HUDEP-2 (cell line): ENCODE data around the gene DOK6.
"Not testable (repeated sequence)": the region's sequence is repeated elsewhere in the genome, so short reads cannot be mapped to it uniquely, and the experiment has no call there.

Experiments
- DNase-seq, 76 experiments: peaks; one replicate each; lab custom pipeline; 2025; ENCODE audit not compliant: unreplicated experiment in 76 of 76; lab: John Stamatoyannopoulos, UW

The DOK6 gene

DNA sequence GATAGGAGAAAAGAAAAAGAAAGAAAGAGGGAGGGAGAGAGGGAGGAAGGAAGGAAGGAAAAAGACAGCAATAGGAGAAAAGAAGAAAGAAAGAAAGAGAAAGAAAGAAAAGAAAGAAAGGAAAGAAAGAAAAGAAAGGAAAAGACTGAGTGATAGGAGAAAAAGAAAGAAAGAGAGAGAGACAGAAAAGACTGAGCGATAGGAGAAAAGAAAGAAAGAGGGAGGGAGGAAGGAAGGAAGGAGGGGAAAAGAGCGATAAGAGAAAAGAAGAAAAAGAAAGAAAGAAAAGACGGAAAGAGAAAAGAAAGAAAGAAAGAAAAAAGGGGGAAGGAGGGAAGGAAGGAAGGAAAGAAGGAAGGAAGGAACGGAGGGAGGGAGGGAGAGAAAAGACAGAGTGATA, 216.7 kb downstream of the DOK6 start:
- DNase-seq = no peak

DNA sequence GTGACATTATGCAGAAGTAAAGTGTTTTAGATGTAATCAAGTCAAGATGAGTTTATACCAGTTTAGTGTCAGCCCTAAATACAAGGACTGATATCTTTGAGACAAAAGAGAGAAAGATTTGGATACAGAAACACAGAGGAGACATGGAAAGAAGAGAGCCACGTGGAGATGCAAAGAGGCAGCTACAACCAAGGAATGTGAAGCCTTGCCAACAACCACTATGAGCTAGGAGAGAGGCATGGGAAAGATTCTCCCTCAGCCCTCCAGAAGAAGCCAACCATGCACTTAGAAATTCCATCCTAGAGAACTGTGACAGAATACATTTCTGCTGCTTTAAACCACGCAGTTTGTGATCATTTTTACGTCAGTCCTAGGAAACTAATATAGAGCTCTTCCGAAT, 217.2 kb downstream of the DOK6 start:
- no peak for DNase-seq

GRCh38 chr18:69622184-69622583, 221.5 kb downstream of the DOK6 start:
- DNase-seq = no peak

- DNase-seq = no peak
Measured at GRCh38 chr18:69622961-69623360, 222.3 kb downstream of the DOK6 start.

- no peak for DNase-seq
Measured at GRCh38 chr18:69626171-69626570, 225.5 kb downstream of the DOK6 start.

- DNase-seq = no peak
Measured at GRCh38 chr18:69626643-69627242, 226.1 kb downstream of the DOK6 start.

DNA sequence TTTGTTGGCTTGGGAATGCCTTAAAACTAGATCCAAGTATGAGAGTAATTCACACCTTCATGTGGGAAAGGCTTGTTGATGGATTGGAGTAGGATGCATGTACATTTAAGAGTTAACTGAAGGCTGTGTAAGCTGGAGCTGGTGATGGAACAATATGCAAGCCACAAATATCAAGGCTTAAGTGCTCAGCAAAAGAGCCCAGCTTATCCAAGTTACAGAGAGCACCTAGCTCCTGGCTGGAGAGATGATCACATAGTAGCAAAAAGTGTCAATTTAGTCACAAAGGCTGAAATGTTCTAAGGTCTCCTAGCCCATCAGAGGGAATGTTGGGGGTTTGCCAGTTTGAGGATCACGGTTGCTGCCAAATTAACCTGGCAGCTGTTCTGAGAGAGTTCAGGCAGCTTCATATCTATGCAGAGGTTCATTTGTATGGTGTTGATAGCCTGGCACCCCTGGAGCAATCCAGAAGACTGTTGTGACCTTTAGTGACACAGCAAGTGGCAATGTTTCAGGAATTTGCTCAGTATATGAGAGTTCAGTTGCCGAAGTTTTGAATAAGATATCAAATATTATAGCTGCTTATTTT, 228.2 kb downstream of the DOK6 start:
- peak in 2 of 76 experiments; percentile 23 for DNase-seq

- DNase-seq = no peak
Measured at GRCh38 chr18:69631281-69631680, 230.6 kb downstream of the DOK6 start.

DNA sequence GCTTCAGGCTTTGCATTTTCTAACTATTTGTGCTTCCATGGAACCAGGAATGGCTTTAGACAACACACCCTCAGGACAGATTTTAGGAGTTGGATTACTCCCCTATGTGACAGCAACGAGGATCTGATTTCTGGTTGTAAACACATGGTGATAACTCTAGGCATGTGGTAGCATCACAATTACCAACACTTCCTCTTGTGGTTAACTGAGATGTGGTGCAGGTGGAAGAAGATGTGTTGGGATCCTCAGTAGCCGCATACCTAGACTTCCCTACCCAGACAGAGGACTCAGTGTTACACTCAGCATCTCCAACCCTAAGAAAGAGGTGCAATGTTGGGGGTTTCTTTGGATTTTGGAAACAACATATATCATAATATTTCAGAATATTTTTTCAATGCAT, 234.8 kb downstream of the DOK6 start:
- no peak for DNase-seq

- peak in 6 of 76 experiments; percentile 2 to 21 (median 19) for DNase-seq
Measured at GRCh38 chr18:69636529-69637301, 236.0 kb downstream of the DOK6 start.

- no peak for DNase-seq
Measured at GRCh38 chr18:69638056-69638455, 237.4 kb downstream of the DOK6 start.

DNA sequence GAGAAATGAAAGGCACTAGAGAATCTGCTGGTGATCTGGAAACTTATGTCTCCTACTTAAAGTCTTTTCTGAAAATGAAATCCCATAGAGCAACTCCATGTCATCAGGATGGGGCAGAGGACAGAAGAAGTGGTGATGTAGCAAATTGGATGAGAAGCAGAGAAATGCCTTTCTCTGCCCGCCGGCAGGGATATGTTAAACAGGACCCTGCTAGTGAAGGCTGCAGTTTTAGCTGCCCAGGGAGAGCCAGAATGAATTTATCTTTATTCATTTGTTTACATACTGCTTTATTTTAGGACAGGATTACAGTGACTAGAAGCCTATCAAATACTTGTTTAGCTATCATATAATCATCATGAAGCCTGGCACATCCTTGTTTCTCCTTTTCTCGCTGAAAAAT, 247.0 kb downstream of the DOK6 start:
- no peak for DNase-seq

DNA sequence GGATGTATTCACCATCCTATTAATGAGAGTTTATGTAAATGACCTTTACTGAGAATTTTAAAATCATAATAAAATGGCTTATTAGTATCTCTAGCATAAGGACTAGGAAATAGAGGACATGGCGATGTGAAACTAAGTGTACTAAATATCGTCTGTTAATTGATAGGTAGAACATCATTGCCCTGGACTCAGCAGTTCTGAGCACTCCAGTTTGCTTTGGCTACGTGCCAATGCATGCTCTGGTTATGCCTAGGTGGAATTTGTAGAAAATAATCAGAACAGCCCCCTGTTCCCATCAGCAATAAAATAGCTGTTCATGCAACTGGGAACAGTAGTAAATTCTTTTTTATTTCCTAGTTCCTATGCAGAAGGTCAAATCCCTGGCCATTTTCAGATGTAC, 247.8 kb downstream of the DOK6 start:
- no peak for DNase-seq

DNA sequence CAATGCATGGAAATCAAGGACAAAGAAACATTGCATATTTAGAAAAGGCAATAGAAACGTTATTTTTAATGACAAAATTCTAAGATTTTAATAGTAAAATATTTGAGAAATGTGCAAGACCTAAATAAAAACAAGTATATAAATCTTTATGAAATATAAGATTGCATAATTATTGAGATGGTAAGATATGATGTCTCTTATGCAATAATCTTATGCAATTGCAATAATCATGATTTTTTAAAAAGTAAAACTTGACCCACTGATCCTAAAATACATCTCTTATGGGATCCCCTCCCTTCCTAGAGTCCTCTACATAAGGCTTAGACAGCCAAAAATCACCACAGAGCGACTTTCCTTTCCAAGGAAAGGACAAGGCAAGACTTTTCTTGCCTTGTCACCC, 249.0 kb downstream of the DOK6 start:
- no peak for DNase-seq

- DNase-seq = no peak
Measured at GRCh38 chr18:69651243-69651642, 250.6 kb downstream of the DOK6 start.

DNA sequence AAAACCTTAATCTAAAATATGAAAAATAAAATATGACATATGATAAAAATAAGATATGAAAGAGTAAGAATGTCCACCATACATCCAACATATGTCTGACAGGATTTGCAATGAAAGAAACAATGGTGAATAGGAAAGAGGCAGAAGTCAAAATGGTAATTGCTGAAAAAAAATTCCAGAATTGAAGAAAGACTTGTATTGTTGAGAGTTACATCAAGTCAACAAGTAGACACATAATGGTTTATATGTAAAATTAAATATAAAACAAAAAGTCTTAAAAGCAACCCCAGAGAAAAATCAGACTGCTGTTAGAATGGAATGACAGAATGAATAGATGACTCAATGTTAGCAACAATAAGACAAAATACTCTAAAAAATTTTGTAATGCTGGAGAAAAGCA, 255.1 kb downstream of the DOK6 start:
- DNase-seq = no peak

DNA sequence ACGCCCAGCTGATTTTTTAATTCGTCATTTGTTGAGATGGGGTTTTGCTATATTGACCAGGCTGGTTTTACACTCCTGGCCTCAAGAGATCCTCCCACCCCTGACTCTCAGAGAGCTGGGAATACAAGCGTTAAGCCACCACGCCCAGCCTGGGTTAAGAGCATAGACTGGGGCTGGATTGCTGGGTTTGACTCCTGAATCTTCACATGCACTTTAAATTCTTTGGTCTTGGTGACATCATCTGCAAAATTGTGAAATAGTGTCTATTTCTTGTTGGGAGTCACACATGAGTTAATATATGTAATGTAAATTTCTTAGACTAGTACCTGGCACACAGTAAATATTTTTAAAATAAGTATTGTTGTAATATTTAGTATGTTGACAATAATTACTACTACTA, 257.4 kb downstream of the DOK6 start:
- DNase-seq = no peak

DNA sequence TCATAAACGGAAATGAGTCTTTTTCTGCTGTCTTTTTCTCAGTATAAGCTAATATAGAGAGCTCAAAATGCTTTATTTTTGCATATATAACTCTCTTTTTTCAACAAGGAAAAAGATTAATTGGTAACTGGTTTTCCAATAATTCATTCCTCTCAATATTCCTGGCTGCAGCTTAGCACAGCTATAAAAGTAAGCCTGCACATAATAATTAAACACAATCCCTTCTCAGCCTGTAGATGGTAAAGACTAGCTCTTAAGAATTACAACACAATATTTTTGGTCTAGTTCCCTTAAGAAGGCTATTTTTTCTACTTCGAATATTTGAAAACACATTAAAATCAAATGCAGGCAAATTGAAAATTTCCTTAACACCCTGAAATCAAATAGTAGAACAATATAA, 258.0 kb downstream of the DOK6 start:
- DNase-seq = no peak

- no peak for DNase-seq
Measured at GRCh38 chr18:69659142-69659651, 258.5 kb downstream of the DOK6 start.

- DNase-seq = not testable (repeated sequence)
Measured at GRCh38 chr18:69662090-69662489, 261.4 kb downstream of the DOK6 start.

DNA sequence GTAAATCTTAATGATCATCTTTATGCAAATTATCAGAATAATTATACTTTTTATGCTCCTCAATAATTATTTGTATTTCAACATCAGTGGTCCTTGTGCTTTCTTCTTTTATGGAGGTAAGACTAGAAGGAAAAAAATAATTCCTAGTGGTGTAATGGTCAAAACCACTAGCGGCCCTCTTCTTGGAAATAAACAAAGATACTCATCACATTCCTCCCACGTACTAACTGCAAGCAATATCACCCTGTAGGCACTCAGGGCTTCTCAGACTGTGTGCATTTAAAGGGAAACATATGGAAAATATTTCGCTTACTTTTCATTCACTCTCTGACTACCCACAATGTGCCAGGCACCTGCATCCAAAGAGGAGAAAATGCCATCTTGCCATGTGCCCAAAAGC, 263.7 kb downstream of the DOK6 start:
- peak in 13 of 76 experiments; percentile 4 to 60 (median 24) for DNase-seq
